Osteocyte (in vitro differentiated cells): ENCODE results near the gene SYCP2. TPM values are rescaled to one million over a fixed set of nuclear protein-coding genes. Genes with fewer than 3 reads are reported as not detected.

Experiments used
- DNase-seq: peaks from one replicate; pipeline ENCODE4 v3.0.0; 2021; ENCODE audit warnings: mixed read lengths; ENCODE audit not compliant: unreplicated experiment; ENCODE audit errors: extremely low spot score
- H3K27ac Mint-ChIP-seq: one replicate; pipeline ENCODE4 v1.8.0; 2021; ENCODE audit warnings: mild to moderate bottlenecking, mixed read lengths; ENCODE audit not compliant: unreplicated experiment
- H3K27me3 Mint-ChIP-seq: one replicate; pipeline ENCODE4 v1.8.0; 2021; ENCODE audit warnings: mixed read lengths; ENCODE audit not compliant: unreplicated experiment
- H3K36me3 Mint-ChIP-seq: one replicate; pipeline ENCODE4 v1.8.0; 2021; ENCODE audit warnings: mixed read lengths; ENCODE audit not compliant: unreplicated experiment
- H3K4me1 Mint-ChIP-seq: one replicate; pipeline ENCODE4 v1.8.0; 2021; ENCODE audit warnings: mixed read lengths; ENCODE audit not compliant: unreplicated experiment
- H3K4me3 Mint-ChIP-seq: one replicate; pipeline ENCODE4 v1.8.0; 2021; ENCODE audit warnings: mild to moderate bottlenecking, moderate library complexity, mixed read lengths; ENCODE audit not compliant: unreplicated experiment
- H3K9me3 Mint-ChIP-seq: one replicate; pipeline ENCODE4 v1.8.0; 2021; ENCODE audit warnings: mixed read lengths; ENCODE audit not compliant: unreplicated experiment
- CTCF ChIP-seq: fragments of 200-600 bp; sonication (generic); IDR thresholded peaks from 2 replicates; pipeline ENCODE4 v1.5.0; 2021; ENCODE audit warnings: antibody characterized with exemption, mild to moderate bottlenecking, moderate library complexity
- total RNA-seq: library from RNA; stranded (reverse); gene quantifications from 2 replicates; pipeline ENCODE4 v1.2.1, GENCODE V29; 2021

The SYCP2 gene
- total RNA-seq, 1 donor from 2014 or later: 2.1 TPM

- Mint-ChIP-seq H3K4me1 (peaks cover 44% of the 10 kb centered on the region), H3K9me3 (no peaks in the 10 kb centered on the region), H3K36me3 (peaks cover 3% of the 10 kb centered on the region), H3K27ac (no peak overlapping the region), H3K27me3 (no peaks in the 10 kb centered on the region), H3K4me3 (no peak overlapping the region)
- DNase-seq: no peak
- TF ChIP-seq CTCF: no peak
These were observed 3.0 kb upstream of the SYCP2 start for GRCh38 chr20:59936409-59936808.

GRCh38 chr20:59935457-59936185 lies 2.2 kb upstream of the SYCP2 start:
- Mint-ChIP-seq H3K9me3 (no peaks in the 10 kb centered on the region), H3K4me3 (no peak overlapping the region)
- TF ChIP-seq CTCF: no peak

GRCh38 chr20:59933849-59934585 lies 580 bp upstream of the SYCP2 start:
- no peaks in the 10 kb centered on the region for H3K27me3 Mint-ChIP-seq
- DNase-seq: peak; percentile 93
- H3K4me1 Mint-ChIP-seq: peaks cover 34% of the 10 kb centered on the region
- no peaks in the 10 kb centered on the region for H3K9me3 Mint-ChIP-seq
- TF ChIP-seq CTCF: peak; percentile 98
- peak overlapping the region; percentile 74 for H3K4me3 Mint-ChIP-seq
- peaks cover 3% of the 10 kb centered on the region for H3K36me3 Mint-ChIP-seq
- no peak overlapping the region for H3K27ac Mint-ChIP-seq

More at GRCh38 chr20:59935457-59936185, 2.2 kb upstream of the SYCP2 start:
- Mint-ChIP-seq H3K27me3 (no peaks in the 10 kb centered on the region), H3K27ac (no peak overlapping the region), H3K4me1 (peaks cover 38% of the 10 kb centered on the region), H3K36me3 (peaks cover 3% of the 10 kb centered on the region)
- DNase-seq: no peak

- no peak overlapping the region for H3K4me3 Mint-ChIP-seq
These were observed 681 bp downstream of the SYCP2 start for GRCh38 chr20:59932616-59933295.

More at GRCh38 chr20:59932616-59933295, 681 bp downstream of the SYCP2 start:
- H3K36me3 Mint-ChIP-seq: peaks cover 3% of the 10 kb centered on the region
- no peaks in the 10 kb centered on the region for H3K9me3 Mint-ChIP-seq
- H3K4me1 Mint-ChIP-seq: peaks cover 22% of the 10 kb centered on the region
- no peak for DNase-seq
- TF ChIP-seq CTCF: no peak
- no peaks in the 10 kb centered on the region for H3K27me3 Mint-ChIP-seq
- H3K27ac Mint-ChIP-seq: no peak overlapping the region
